SK-N-SH (cell line): Measurements from ENCODE around the gene DCAF11. TPM values are rescaled to one million over a fixed set of nuclear protein-coding genes. Genes with fewer than 3 reads are reported as not detected.

Experiments used
- CTCF ChIA-PET: fragments of 300-600, 350-600 bp; formaldehyde crosslinking; extraction: SDS; loops from one replicate; lab custom pipeline; 2021; lab: Yijun Ruan, JAX
- POLR2A ChIA-PET: fragments of 350-600 bp; sonication (Branson Sonifier 250); formaldehyde crosslinking; extraction: SDS; loops from one replicate; lab custom pipeline; 2020; ENCODE audit warnings: antibody characterized with exemption, inconsistent platforms; lab: Yijun Ruan, JAX
- DNase-seq: peaks from one replicate; pipeline ENCODE4 v3.0.0; 2012
- H2AFZ ChIP-seq: fragments of 200-600 bp; sonication (generic); 2 replicates; pipeline ENCODE4 v1.8.1; 2016; ENCODE audit warnings: antibody characterized with exemption, mild to moderate bottlenecking, low read depth
- H3F3A ChIP-seq: fragments of 200-600 bp; sonication (generic); replicated peaks from 2 replicates; pipeline ENCODE3; 2016; ENCODE audit warnings: antibody characterized with exemption, mild to moderate bottlenecking; ENCODE audit not compliant: insufficient read depth
- H3K27ac ChIP-seq, 2 experiments: fragments of 200-500 bp in 1 of 2; fragments of 200-600 bp in 1 of 2; sonication (Bioruptor generic) in 1 of 2; sonication (generic), shearing (Covaris generic) in 1 of 2; 2 replicates each; pipeline versions ENCODE4 v1.5.1 to v1.6.1; 2014 to 2016; ENCODE audit warnings: low read depth in 2 of 2, inconsistent platforms in 1 of 2, low read length in 1 of 2, mild to moderate bottlenecking in 1 of 2, mixed read lengths in 1 of 2
- H3K27me3 ChIP-seq: fragments of 200-600 bp; sonication (generic), shearing (Covaris generic); 2 replicates; pipeline ENCODE4 v1.6.1; 2016; ENCODE audit warnings: mixed run types; ENCODE audit not compliant: insufficient read depth
- H3K36me3 ChIP-seq, 2 experiments: fragments of 200-500 bp in 1 of 2; fragments of 200-600 bp in 1 of 2; sonication (Bioruptor generic) in 1 of 2; sonication (generic) in 1 of 2; replicated peaks in 1 of 2; 2 replicates each; pipeline versions ENCODE3 to v1.5.1; 2014 to 2016; ENCODE audit warnings: low read length in 1 of 2, mild to moderate bottlenecking in 1 of 2; ENCODE audit not compliant: insufficient read depth in 2 of 2, control insufficient read depth in 1 of 2
- H3K4me1 ChIP-seq, 2 experiments: fragments of 200-500 bp in 1 of 2; fragments of 200-600 bp in 1 of 2; sonication (Bioruptor generic) in 1 of 2; sonication (generic), shearing (Covaris generic) in 1 of 2; 2 replicates each; pipeline versions ENCODE4 v1.5.1 to v1.6.1; 2014 to 2016; ENCODE audit warnings: low read depth in 1 of 2, low read length in 1 of 2, mixed run types in 1 of 2; ENCODE audit not compliant: insufficient read depth in 2 of 2, control insufficient read depth in 1 of 2
- H3K4me2 ChIP-seq: fragments of 200-600 bp; sonication (generic), shearing (Covaris generic); 2 replicates; pipeline ENCODE4 v1.6.1; 2017; ENCODE audit warnings: mixed run types
- H3K4me3 ChIP-seq, 2 experiments: fragments of 200-500 bp in 1 of 2; fragments of 200-600 bp in 1 of 2; sonication (Bioruptor generic) in 1 of 2; sonication (generic), shearing (Covaris generic) in 1 of 2; 2 replicates each; pipeline versions ENCODE4 v1.5.1 to v1.8.1; 2014 to 2016; ENCODE audit warnings: low read depth in 2 of 2, inconsistent platforms in 1 of 2, low read length in 1 of 2, mild to moderate bottlenecking in 1 of 2, mixed read lengths in 1 of 2, moderate library complexity in 1 of 2
- H3K79me2 ChIP-seq: fragments of 200-600 bp; sonication (generic); 2 replicates; pipeline ENCODE4 v1.8.1; 2017; ENCODE audit warnings: mild to moderate bottlenecking; ENCODE audit not compliant: insufficient read depth
- H3K9ac ChIP-seq: fragments of 200-600 bp; sonication (generic); 2 replicates; pipeline ENCODE4 v1.6.1; 2017; ENCODE audit warnings: mixed run types
- H3K9me2 ChIP-seq: fragments of 200-600 bp; sonication (generic); 2 replicates; pipeline ENCODE4 v1.6.1; 2017; ENCODE audit warnings: mixed run types
- H3K9me3 ChIP-seq: fragments of 200-600 bp; sonication (generic); 2 replicates; pipeline ENCODE4 v1.6.1; 2017; ENCODE audit warnings: mixed run types, mild to moderate bottlenecking, moderate library complexity
- H4K20me1 ChIP-seq: fragments of 200-600 bp; sonication (generic); 2 replicates; pipeline ENCODE4 v1.6.1; 2017; ENCODE audit warnings: mild to moderate bottlenecking, mixed run types; ENCODE audit not compliant: insufficient read depth
- CHD2 ChIP-seq: fragments of 150-350 bp; IDR thresholded peaks from 2 replicates; pipeline ENCODE4 v1.6.1; 2018; ENCODE audit warnings: low read length; ENCODE audit not compliant: partially characterized antibody
- ELF1 ChIP-seq: IDR thresholded peaks from 2 replicates; pipeline ENCODE4 v1.4.0; 2012
- EP300 ChIP-seq, 2 experiments: IDR thresholded peaks; 2 replicates each; pipeline versions ENCODE4 v1.4.0 to v1.6.1; 2012; ENCODE audit warnings: borderline replicate concordance in 1 of 2, low read depth in 1 of 2, low read length in 1 of 2
- FOSL2 ChIP-seq: IDR thresholded peaks from 2 replicates; pipeline ENCODE4 v1.4.0; 2012; ENCODE audit warnings: low read depth, mild to moderate bottlenecking, moderate library complexity, borderline replicate concordance
- FOXM1 ChIP-seq: IDR thresholded peaks from 2 replicates; pipeline ENCODE4 v1.4.0; 2012; ENCODE audit warnings: low read depth, mild to moderate bottlenecking
- GABPA ChIP-seq: IDR thresholded peaks from 2 replicates; pipeline ENCODE4 v1.4.0; 2012; ENCODE audit warnings: low read depth, mild to moderate bottlenecking
- JUND ChIP-seq: IDR thresholded peaks from 2 replicates; pipeline ENCODE4 v1.4.0; 2012
- MAX ChIP-seq: IDR thresholded peaks from 2 replicates; pipeline ENCODE4 v1.4.0; 2012; ENCODE audit warnings: low read depth
- MXI1 ChIP-seq: IDR thresholded peaks from 2 replicates; pipeline ENCODE4 v1.6.1; 2012; ENCODE audit warnings: mild to moderate bottlenecking, low read depth, low read length, improper control_type of control experiment
- NRF1 ChIP-seq: IDR thresholded peaks from 2 replicates; pipeline ENCODE4 v1.6.1; 2012; ENCODE audit warnings: low read depth, mild to moderate bottlenecking, low read length
- RFX5 ChIP-seq: IDR thresholded peaks from 2 replicates; pipeline ENCODE4 v1.6.1; 2012; ENCODE audit warnings: mild to moderate bottlenecking, improper control_type of control experiment, low read length
- RXRA ChIP-seq: IDR thresholded peaks from 2 replicates; pipeline ENCODE4 v1.4.0; 2012; ENCODE audit warnings: low read depth, mild to moderate bottlenecking, borderline replicate concordance
- WGBS: methylation state at CpG from one replicate; pipeline ENCODE4 v1.1.6; 2017; ENCODE audit warnings: low lambda C conversion rate; 5-methylcytosine and 5-hydroxymethylcytosine counted together
- polyA plus RNA-seq, 3 experiments: library from polyadenylated mRNA; depleted of rRNA; stranded (reverse); fragments of >200 nt; gene quantifications; 2 replicates each; pipeline ENCODE4 v1.2.3, GENCODE V29; 2012
- TF ChIP-seq, protein P1 (sequence below): fragments of 150-350 bp; IDR thresholded peaks from 2 replicates; pipeline ENCODE4 v1.6.1; 2016; ENCODE audit warnings: mild to moderate bottlenecking, low read depth, low read length
- TF ChIP-seq, protein P2 (sequence below): IDR thresholded peaks from 2 replicates; pipeline ENCODE4 v1.6.1; 2012; ENCODE audit warnings: mild to moderate bottlenecking, low read depth, low read length, moderate library complexity

Gene DCAF11
- polyA plus RNA-seq, 1 of the 3 experiments (the other 2 are of a cell fraction): 34.6 TPM

- Histone ChIP-seq H3F3A (peaks cover 3% of the 10 kb centered on the region), H3K4me3 (peak within 1 kb of the TSS; percentile 46 to 54; a peak in 3 of 4 replicates), H3K27ac (peak within 1 kb of the TSS in 1 of 2 experiments; percentile 90; a peak in 2 of 4 replicates), H3K9ac (no peak within 1 kb of the TSS), H3K27me3 (no peaks in the 10 kb centered on the region), H2AFZ (no peak within 1 kb of the TSS), H3K4me2 (peak within 1 kb of the TSS; percentile 53), H3K9me2 (no peaks in the 10 kb centered on the region), H4K20me1 (no peaks in the 10 kb centered on the region), H3K4me1 (peaks cover 0 to 11% of the 10 kb centered on the region in 2 experiments; a peak in 1 of 4 replicates), H3K9me3 (no peaks in the 10 kb centered on the region), H3K79me2 (no peaks in the 10 kb centered on the region), H3K36me3 (peaks cover 0 to 4% of the 10 kb centered on the region in 2 experiments)
- 49% methylated on average over 22 of the region's 63 CpGs for WGBS
- TF ChIP-seq FOXM1: no peak
- TF ChIP-seq NRF1: no peak
- TF ChIP-seq CHD2: peak; percentile 59
- no peak for TF ChIP-seq FOSL2
- TF ChIP-seq MXI1: peak; percentile 36
- no peak for TF ChIP-seq JUND
- TF ChIP-seq EP300 (IDR thresholded peaks at IDR 0.05; ENCODE audit: borderline replicate concordance in 1 of 2, low read depth in 1 of 2, low read length in 1 of 2): peak in 1 of 2 experiments; percentile 52; a peak in 1 of 4 replicates
- no peak for TF ChIP-seq GABPA
- peak; percentile 81; the same call in 1 of the 2 replicates for TF ChIP-seq RXRA
- TF ChIP-seq, protein P1, sequence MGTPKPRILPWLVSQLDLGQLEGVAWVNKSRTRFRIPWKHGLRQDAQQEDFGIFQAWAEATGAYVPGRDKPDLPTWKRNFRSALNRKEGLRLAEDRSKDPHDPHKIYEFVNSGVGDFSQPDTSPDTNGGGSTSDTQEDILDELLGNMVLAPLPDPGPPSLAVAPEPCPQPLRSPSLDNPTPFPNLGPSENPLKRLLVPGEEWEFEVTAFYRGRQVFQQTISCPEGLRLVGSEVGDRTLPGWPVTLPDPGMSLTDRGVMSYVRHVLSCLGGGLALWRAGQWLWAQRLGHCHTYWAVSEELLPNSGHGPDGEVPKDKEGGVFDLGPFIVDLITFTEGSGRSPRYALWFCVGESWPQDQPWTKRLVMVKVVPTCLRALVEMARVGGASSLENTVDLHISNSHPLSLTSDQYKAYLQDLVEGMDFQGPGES: peak; percentile 47
- 0 out of 2 replicates have a peak, but pooled peaks have one; percentile 53 for TF ChIP-seq ELF1
- peak; percentile 95 for TF ChIP-seq RFX5
- CTCF ChIA-PET: interaction anchor here (0.8 to 2.7 kb wide), 4 partner anchors 11 to 120 kb away, joined by 3 to 23 read pairs (median 4); partner anchors contain the start of genes CARMIL3 and IRF9
- DNase-seq: peak; percentile 97
- POLR2A ChIA-PET: interaction anchor here (0.6 to 3.1 kb wide), 6 partner anchors 10 to 25 kb away, joined by 3 to 21 read pairs (median 4); partner anchors contain the start of genes IPO4, IRF9, PSME2 and RNF31
Observed at GRCh38 chr14:24171422-24172260, 57.1 kb downstream of the DCAF11 start, which contains the start of gene REC8. REC8 (plus strand) TSS chr14:24172080; CDS start chr14:24172553, 473 bp downstream.

- no peak overlapping the region for H2AFZ ChIP-seq
- DNase-seq: peak; percentile 79
- ChIA-PET POLR2A (interaction anchor here (0.6 to 3.1 kb wide), 5 partner anchors 9 to 25 kb away, joined by 4 to 21 read pairs (median 4); partner anchors contain the start of genes IPO4, IRF9, PSME2 and RNF31), CTCF (interaction anchor here (0.8 to 2.7 kb wide), 4 partner anchors 11 to 114 kb away, joined by 3 to 23 read pairs (median 7); partner anchors contain the start of gene IRF9)
- H3K36me3 ChIP-seq: peaks cover 0 to 10% of the 10 kb centered on the region in 2 experiments
- H4K20me1 ChIP-seq: no peaks in the 10 kb centered on the region
- peak overlapping the region; percentile 46 to 54; a peak in 3 of 4 replicates for H3K4me3 ChIP-seq
- no peaks in the 10 kb centered on the region for H3K79me2 ChIP-seq
- peak overlapping the region in 1 of 2 experiments; percentile 90; a peak in 2 of 4 replicates for H3K27ac ChIP-seq
- 39% methylated on average over 21 of the region's 30 CpGs for WGBS
- peaks cover 3% of the 10 kb centered on the region for H3F3A ChIP-seq
- no peak overlapping the region for H3K9ac ChIP-seq
- H3K4me1 ChIP-seq: peaks cover 0 to 17% of the 10 kb centered on the region in 2 experiments; a peak in 1 of 4 replicates
- H3K4me2 ChIP-seq: peak overlapping the region; percentile 53
- no peaks in the 10 kb centered on the region for H3K27me3 ChIP-seq
- no peaks in the 10 kb centered on the region for H3K9me3 ChIP-seq
- no peaks in the 10 kb centered on the region for H3K9me2 ChIP-seq
- TF ChIP-seq MAX: 0 out of 2 replicates have a peak, but pooled peaks have one; percentile 23
- TF ChIP-seq, protein P2, sequence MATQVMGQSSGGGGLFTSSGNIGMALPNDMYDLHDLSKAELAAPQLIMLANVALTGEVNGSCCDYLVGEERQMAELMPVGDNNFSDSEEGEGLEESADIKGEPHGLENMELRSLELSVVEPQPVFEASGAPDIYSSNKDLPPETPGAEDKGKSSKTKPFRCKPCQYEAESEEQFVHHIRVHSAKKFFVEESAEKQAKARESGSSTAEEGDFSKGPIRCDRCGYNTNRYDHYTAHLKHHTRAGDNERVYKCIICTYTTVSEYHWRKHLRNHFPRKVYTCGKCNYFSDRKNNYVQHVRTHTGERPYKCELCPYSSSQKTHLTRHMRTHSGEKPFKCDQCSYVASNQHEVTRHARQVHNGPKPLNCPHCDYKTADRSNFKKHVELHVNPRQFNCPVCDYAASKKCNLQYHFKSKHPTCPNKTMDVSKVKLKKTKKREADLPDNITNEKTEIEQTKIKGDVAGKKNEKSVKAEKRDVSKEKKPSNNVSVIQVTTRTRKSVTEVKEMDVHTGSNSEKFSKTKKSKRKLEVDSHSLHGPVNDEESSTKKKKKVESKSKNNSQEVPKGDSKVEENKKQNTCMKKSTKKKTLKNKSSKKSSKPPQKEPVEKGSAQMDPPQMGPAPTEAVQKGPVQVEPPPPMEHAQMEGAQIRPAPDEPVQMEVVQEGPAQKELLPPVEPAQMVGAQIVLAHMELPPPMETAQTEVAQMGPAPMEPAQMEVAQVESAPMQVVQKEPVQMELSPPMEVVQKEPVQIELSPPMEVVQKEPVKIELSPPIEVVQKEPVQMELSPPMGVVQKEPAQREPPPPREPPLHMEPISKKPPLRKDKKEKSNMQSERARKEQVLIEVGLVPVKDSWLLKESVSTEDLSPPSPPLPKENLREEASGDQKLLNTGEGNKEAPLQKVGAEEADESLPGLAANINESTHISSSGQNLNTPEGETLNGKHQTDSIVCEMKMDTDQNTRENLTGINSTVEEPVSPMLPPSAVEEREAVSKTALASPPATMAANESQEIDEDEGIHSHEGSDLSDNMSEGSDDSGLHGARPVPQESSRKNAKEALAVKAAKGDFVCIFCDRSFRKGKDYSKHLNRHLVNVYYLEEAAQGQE: no peak
Observed at GRCh38 chr14:24172261-24172860, 57.8 kb downstream of the DCAF11 start.
